Measurements from ENCODE around the gene KIF16B. TPM values are rescaled to one million over a fixed set of nuclear protein-coding genes. Genes with fewer than 3 reads are reported as not detected.

The KIF16B gene
- total RNA-seq, 1 experiment from 2014 or later: 7.0 TPM

- BruUV-seq (replicated peaks): no TSS peak
- DNase-seq (ENCODE audit: low read depth, low spot score) (no peak), ATAC-seq (no peak)
- H3K27me3 ChIP-seq (ENCODE audit: insufficient read depth, low read length): 0 out of 2 replicates have a peak, but pooled peaks cover 5% of the 10 kb centered on the region
- no peak overlapping the region for H3K4me3 ChIP-seq (replicated peaks in 1 of 2; ENCODE audit: low read depth in 1 of 2, low read length in 2 of 2)
- intact Hi-C loops (cut with micrococcal nuclease): no loop called here
- no peaks in the 10 kb centered on the region for H3K4me1 ChIP-seq (ENCODE audit: control insufficient read depth in 1 of 2, insufficient read depth in 2 of 2, low read length in 2 of 2)
- RAD21 ChIA-PET (ENCODE audit: low non-redundant PET in 1 of 2, low total read pairs in 2 of 2, uncharacterized antibody in 2 of 2, unreplicated experiment in 2 of 2): no interaction called here
- no peak overlapping the region for H3K9ac ChIP-seq (ENCODE audit: low read length)
- POLR2A ChIA-PET: no interaction called here
- H3K27ac ChIP-seq (ENCODE audit: low read depth, low read length): no peak overlapping the region
- no peaks in the 10 kb centered on the region for H3K36me3 ChIP-seq (ENCODE audit: control insufficient read depth in 1 of 2, insufficient read depth in 2 of 2, low read length in 2 of 2)
- no peaks in the 10 kb centered on the region for H3K9me2 ChIP-seq (ENCODE audit: insufficient read depth)
- H2AFZ ChIP-seq (ENCODE audit: low read depth, low read length, poor library complexity, severe bottlenecking): no peak overlapping the region
- H3K79me2 ChIP-seq (ENCODE audit: insufficient read depth, low read length): no peaks in the 10 kb centered on the region
- no peaks in the 10 kb centered on the region for H4K20me1 ChIP-seq (ENCODE audit: insufficient read depth)
- TF ChIP-seq ELF1 (IDR thresholded peaks at IDR 0.05; ENCODE audit: borderline replicate concordance, low read depth) (no peak), SIN3A (IDR thresholded peaks at IDR 0.05; ENCODE audit: low read depth) (no peak), YY1 (IDR thresholded peaks at IDR 0.05; ENCODE audit: extremely low read depth, insufficient replicate concordance, low read depth, low read length) (no peak), CEBPB (IDR thresholded peaks at IDR 0.05; ENCODE audit: low read depth) (no peak), EZH2phosphoT487 (IDR thresholded peaks at IDR 0.05; ENCODE audit: borderline replicate concordance) (no peak), ZFX (IDR thresholded peaks at IDR 0.05) (no peak), ZBTB33 (IDR thresholded peaks at IDR 0.05; ENCODE audit: extremely low read depth, insufficient replicate concordance, low read length) (no peak), FOSL1 (IDR thresholded peaks at IDR 0.05; ENCODE audit: low read depth) (no peak), CTCF (IDR thresholded peaks at IDR 0.05 in 2 of 3, conservative IDR thresholded peaks at IDR 0.05 in 1 of 3; ENCODE audit: borderline replicate concordance in 1 of 3, insufficient read depth in 1 of 3, low read depth in 2 of 3, low read length in 2 of 3) (no peak), EGR1 (IDR thresholded peaks at IDR 0.05; ENCODE audit: low read depth) (no peak), REST (IDR thresholded peaks at IDR 0.05; ENCODE audit: low read depth) (no peak), EZH2 (IDR thresholded peaks at IDR 0.05) (no peak)
- H3K4me2 ChIP-seq (ENCODE audit: low read length): no peak overlapping the region
- H3K9me3 ChIP-seq (ENCODE audit: control insufficient read depth in 1 of 2, insufficient read depth in 1 of 2, low read depth in 1 of 2, low read length in 2 of 2): no peaks in the 10 kb centered on the region
- CTCF ChIA-PET: no interaction called here
Observed at GRCh38 chr20:16229813-16230212, 343.4 kb downstream of the KIF16B start.
